Body of pancreas (tissue), 4 donors: ENCODE data around the gene RAPH1. TPM values are rescaled to one million over a fixed set of nuclear protein-coding genes. Genes with fewer than 3 reads are reported as not detected.

Experiments
- ATAC-seq: fragments of 150-250 bp; one replicate; pipeline ENCODE4 v1.9.1; 2016
- DNase-seq, 4 donors: peaks; one replicate each; pipeline ENCODE4 v3.0.0-alpha.2; 2019
- H3K27ac ChIP-seq, 4 donors: fragments of 200-600 bp; sonication (generic); 1 replicate in 3 of 4; 2 replicates in 1 of 4; pipeline versions ENCODE4 v1.5.1 to v1.6.1; 2016 to 2019; ENCODE audit warnings: mild to moderate bottlenecking in 1 of 4, mixed read lengths in 1 of 4, moderate library complexity in 1 of 4
- H3K27me3 ChIP-seq, 2 donors: fragments of 200-600 bp; sonication (generic); one replicate each; pipeline ENCODE4 v1.6.0; 2016; ENCODE audit warnings: mild to moderate bottlenecking in 1 of 2
- H3K36me3 ChIP-seq, 2 donors: fragments of 200-600 bp; sonication (generic); replicated peaks in 1 of 2; 2 replicates each; pipeline ENCODE4 v1.5.1; 2016; ENCODE audit warnings: low read depth in 2 of 2; ENCODE audit not compliant: insufficient read depth in 1 of 2
- H3K4me1 ChIP-seq: fragments of 200-600 bp; sonication (generic); one replicate; pipeline ENCODE4 v1.6.0; 2016
- H3K4me3 ChIP-seq, 2 donors: fragments of 200-600 bp; sonication (generic); 1 replicate in 1 of 2; 2 replicates in 1 of 2; pipeline ENCODE4 v1.5.1; 2016 to 2019
- H3K9me3 ChIP-seq, 3 donors: fragments of 200-600 bp; sonication (generic); 1 replicate in 2 of 3; 2 replicates in 1 of 3; pipeline ENCODE4 v1.5.1; 2016
- CTCF ChIP-seq, 7 experiments: fragments of 450-650 bp in 4 of 7; fragments of 200-600 bp in 3 of 7; sonication (generic) in 3 of 7; IDR thresholded peaks; one replicate each; pipeline ENCODE4 v1.5.1; 2016 to 2019; ENCODE audit warnings: antibody characterized with exemption in 7 of 7
- POLR2A ChIP-seq, 3 donors: fragments of 450-650 bp; IDR thresholded peaks; one replicate each; pipeline ENCODE4 v1.6.1; 2016; ENCODE audit warnings: antibody characterized with exemption in 3 of 3, mild to moderate bottlenecking in 2 of 3
- WGBS, 2 donors: methylation state at CpG; one replicate each; pipeline ENCODE4 v1.1.5; 2017; 5-methylcytosine and 5-hydroxymethylcytosine counted together
- intact Hi-C: fragments of 100-400 bp; cut with DNase I; formaldehyde crosslinking; loops from one replicate; pipeline ENCODE4 v1.15.1; 2023
- total RNA-seq, 2 donors: library from RNA; depleted of rRNA; stranded (reverse); fragments of >200 nt; gene quantifications; one replicate each; pipeline ENCODE4 v1.1.0, GENCODE V29; 2016

RAPH1 gene
- total RNA-seq, 2 donors from 2014 or later = 11.9 TPM

- no peaks in the 10 kb centered on the region for H3K9me3 ChIP-seq
- no peaks in the 10 kb centered on the region for H3K27me3 ChIP-seq
- H3K4me1 ChIP-seq = peaks cover 49% of the 10 kb centered on the region
- H3K4me3 ChIP-seq = no peak overlapping the region
- WGBS, 2 donors = 29 to 35% methylated on average over 3 of the region's 3 CpGs
- ATAC-seq (no peak), DNase-seq (peak in 1 of 4 donors; percentile 20)
- no peaks in the 10 kb centered on the region for H3K36me3 ChIP-seq
- H3K27ac ChIP-seq = peak overlapping the region in 2 of 4 donors; percentile 18 to 41
- no peak for TF ChIP-seq POLR2A (IDR thresholded peaks at IDR 0.05)
- no peak for TF ChIP-seq CTCF (IDR thresholded peaks at IDR 0.05)
- intact Hi-C loops = no loop called here
Observed at GRCh38 chr2:203582468-203582867, 47.4 kb upstream of the RAPH1 start.

GRCh38 chr2:203580844-203581243 is 45.7 kb upstream of the RAPH1 start:
- Histone ChIP-seq H3K4me1 (peaks cover 49% of the 10 kb centered on the region), H3K27ac (peak overlapping the region in 2 of 4 donors; percentile 70 to 91), H3K9me3 (no peaks in the 10 kb centered on the region), H3K27me3 (no peaks in the 10 kb centered on the region), H3K36me3 (no peaks in the 10 kb centered on the region), H3K4me3 (no peak overlapping the region)
- DNase-seq (peak in 3 of 4 donors; percentile 13 to 19 (median 19)), ATAC-seq (no peak)
- intact Hi-C loops = no loop called here
- WGBS, 2 donors = 43 to 48% methylated on average over 5 of the region's 5 CpGs
- no peak for TF ChIP-seq CTCF (IDR thresholded peaks at IDR 0.05)
- TF ChIP-seq POLR2A (IDR thresholded peaks at IDR 0.05) = no peak

GRCh38 chr2:203579730-203580129 is 44.6 kb upstream of the RAPH1 start:
- Histone ChIP-seq H3K27me3 (no peaks in the 10 kb centered on the region), H3K27ac (peak overlapping the region; percentile 70 to 91 (median 76)), H3K4me3 (no peak overlapping the region), H3K4me1 (peaks cover 49% of the 10 kb centered on the region), H3K36me3 (no peaks in the 10 kb centered on the region), H3K9me3 (no peaks in the 10 kb centered on the region)
- no peak for TF ChIP-seq CTCF (IDR thresholded peaks at IDR 0.05)
- no peak for TF ChIP-seq POLR2A (IDR thresholded peaks at IDR 0.05)
- DNase-seq (peak in 1 of 4 donors; percentile 10), ATAC-seq (no peak)
- 43 to 52% methylated on average over 2 of the region's 2 CpGs for WGBS, 2 donors
- intact Hi-C loops = no loop called here

GRCh38 chr2:203578759-203579643 is 43.9 kb upstream of the RAPH1 start:
- Histone ChIP-seq H3K27ac (peak overlapping the region; percentile 70 to 91 (median 76)), H3K4me3 (no peak overlapping the region), H3K27me3 (no peaks in the 10 kb centered on the region), H3K36me3 (no peaks in the 10 kb centered on the region), H3K9me3 (no peaks in the 10 kb centered on the region), H3K4me1 (peaks cover 49% of the 10 kb centered on the region)
- TF ChIP-seq CTCF (IDR thresholded peaks at IDR 0.05) (peak in 2 of 7 experiments; percentile 5 to 17), POLR2A (IDR thresholded peaks at IDR 0.05) (no peak)
- intact Hi-C loops = no loop called here
- WGBS, 2 donors = 21 to 27% methylated on average over 4 of the region's 4 CpGs
- DNase-seq = peak; percentile 77 to 93 (median 89)
- peak; percentile 100 for ATAC-seq
